ENCODE results near the gene PXMP4.

DNA sequence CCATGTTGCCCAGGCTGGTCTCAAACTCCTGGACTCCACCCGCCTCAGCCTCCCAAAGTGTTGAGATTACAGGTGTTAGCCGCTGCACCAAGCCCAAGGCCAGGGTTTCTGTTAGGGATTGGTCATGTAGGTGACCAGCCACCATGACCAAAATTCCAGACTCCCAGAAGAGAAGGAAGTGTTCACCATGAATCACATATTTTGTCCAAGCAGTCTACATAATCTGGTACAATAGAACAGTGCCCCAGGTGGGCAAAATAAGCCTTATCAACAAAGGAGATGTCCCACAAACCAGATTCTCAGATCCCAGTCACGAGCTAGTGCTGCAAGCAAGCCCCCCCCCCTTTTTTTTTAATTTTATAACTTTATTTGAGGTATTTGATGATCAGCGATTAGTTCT, 31.7 kb upstream of the PXMP4 start:
- TF ChIP-seq CTCF (IDR thresholded peaks at IDR 0.05) (no peak), EZH2phosphoT487 (IDR thresholded peaks at IDR 0.05) (no peak)

Data from neural progenitor cell (in vitro differentiated cells).